ENCODE data around the gene C18orf63.

DNA sequence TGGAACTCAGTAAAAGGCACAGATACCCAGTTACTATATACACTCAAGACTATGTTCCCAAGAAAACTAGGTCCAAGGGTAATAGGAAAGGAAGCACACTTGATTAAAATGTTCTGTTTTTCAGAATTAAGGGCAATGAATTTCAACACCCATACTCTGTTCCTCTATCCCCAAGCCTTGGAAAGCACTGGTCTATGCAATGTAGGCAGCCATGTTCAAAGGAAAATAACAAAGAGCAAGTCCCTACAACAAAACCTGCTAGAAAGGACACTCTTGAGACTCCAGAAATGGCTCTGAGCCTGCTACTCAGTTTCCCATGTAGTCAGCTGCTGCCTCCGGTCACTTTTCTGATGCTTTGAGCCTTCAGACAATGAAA is 30.7 kb upstream of the C18orf63 start:
- TF ChIP-seq, protein P1, sequence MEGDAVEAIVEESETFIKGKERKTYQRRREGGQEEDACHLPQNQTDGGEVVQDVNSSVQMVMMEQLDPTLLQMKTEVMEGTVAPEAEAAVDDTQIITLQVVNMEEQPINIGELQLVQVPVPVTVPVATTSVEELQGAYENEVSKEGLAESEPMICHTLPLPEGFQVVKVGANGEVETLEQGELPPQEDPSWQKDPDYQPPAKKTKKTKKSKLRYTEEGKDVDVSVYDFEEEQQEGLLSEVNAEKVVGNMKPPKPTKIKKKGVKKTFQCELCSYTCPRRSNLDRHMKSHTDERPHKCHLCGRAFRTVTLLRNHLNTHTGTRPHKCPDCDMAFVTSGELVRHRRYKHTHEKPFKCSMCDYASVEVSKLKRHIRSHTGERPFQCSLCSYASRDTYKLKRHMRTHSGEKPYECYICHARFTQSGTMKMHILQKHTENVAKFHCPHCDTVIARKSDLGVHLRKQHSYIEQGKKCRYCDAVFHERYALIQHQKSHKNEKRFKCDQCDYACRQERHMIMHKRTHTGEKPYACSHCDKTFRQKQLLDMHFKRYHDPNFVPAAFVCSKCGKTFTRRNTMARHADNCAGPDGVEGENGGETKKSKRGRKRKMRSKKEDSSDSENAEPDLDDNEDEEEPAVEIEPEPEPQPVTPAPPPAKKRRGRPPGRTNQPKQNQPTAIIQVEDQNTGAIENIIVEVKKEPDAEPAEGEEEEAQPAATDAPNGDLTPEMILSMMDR (IDR thresholded peaks at IDR 0.05) = no peak
- no peak for TF ChIP-seq POLR2A (IDR thresholded peaks at IDR 0.05)
